ENCODE results near the gene SH3PXD2A. TPM values are rescaled to one million over a fixed set of nuclear protein-coding genes. Genes with fewer than 3 reads are reported as not detected.

The SH3PXD2A gene
- total RNA-seq, 1 experiment from 2014 or later = 4.5 TPM

DNA sequence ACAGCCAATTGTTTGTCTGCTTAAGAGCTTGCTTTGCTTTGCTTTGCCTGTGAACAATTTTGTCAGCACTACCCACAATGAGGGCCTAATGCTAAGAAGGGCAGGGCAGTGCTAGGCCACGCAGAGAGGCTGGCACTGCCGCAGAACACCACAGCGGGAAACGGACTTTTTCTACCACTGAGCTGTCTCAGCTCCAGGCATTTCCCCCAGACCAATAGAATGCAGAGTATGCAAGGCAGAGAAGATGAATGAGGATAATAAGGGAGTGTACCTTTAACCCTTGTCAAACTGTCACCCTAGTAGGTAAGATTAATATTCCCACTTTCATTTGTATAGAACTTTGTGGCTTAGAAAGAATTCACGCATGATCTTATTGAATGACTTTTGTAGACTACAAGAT is 104.5 kb downstream of the SH3PXD2A start:
- Histone ChIP-seq H3K79me1 (ENCODE audit: insufficient read depth, low read depth, low read length, poor library complexity, severe bottlenecking) (no peaks in the 10 kb centered on the region), H3K27me3 (ENCODE audit: insufficient read depth, low read length) (no peaks in the 10 kb centered on the region), H2AK5ac (ENCODE audit: insufficient read length, low read length) (no peak overlapping the region), H3T11ph (ENCODE audit: low read length) (no peak overlapping the region), H3K18ac (ENCODE audit: insufficient read length, low read depth, low read length) (no peak overlapping the region), H3K27ac (ENCODE audit: insufficient read length, low read depth, low read length) (no peak overlapping the region), H3K79me2 (ENCODE audit: insufficient read depth, low read length) (no peaks in the 10 kb centered on the region), H3K23ac (ENCODE audit: insufficient read length, low read depth, low read length) (no peak overlapping the region), H3K9ac (ENCODE audit: extremely low read depth, insufficient read length, low read length) (no peak overlapping the region), H2BK15ac (ENCODE audit: low read depth, low read length) (no peak overlapping the region), H4K91ac (ENCODE audit: insufficient read length, low read depth, low read length) (no peak overlapping the region), H2BK20ac (ENCODE audit: low read depth, low read length, poor library complexity, severe bottlenecking) (no peak overlapping the region), H3K14ac (ENCODE audit: insufficient read depth, low read length) (no peak overlapping the region), H2BK12ac (ENCODE audit: insufficient read length, low read depth, low read length) (no peak overlapping the region), H2AFZ (ENCODE audit: low read length) (no peak overlapping the region), H4K20me1 (ENCODE audit: control insufficient read depth, insufficient read depth, insufficient read length) (no peaks in the 10 kb centered on the region), H3K4ac (ENCODE audit: low read depth, low read length) (no peak overlapping the region), H3K4me1 (ENCODE audit: insufficient read depth, low read length) (no peaks in the 10 kb centered on the region), H4K8ac (replicated peaks; ENCODE audit: insufficient read length, low read depth, low read length) (no peak overlapping the region), H2BK5ac (ENCODE audit: insufficient read length, low read length) (no peak overlapping the region), H3K9me3 (ENCODE audit: control insufficient read depth, low read depth, low read length) (no peaks in the 10 kb centered on the region), H3K4me2 (ENCODE audit: insufficient read depth, insufficient read length, low read length) (no peak overlapping the region), H3K23me2 (ENCODE audit: insufficient read length, low read depth, low read length, poor library complexity, severe bottlenecking) (no peaks in the 10 kb centered on the region), H2BK120ac (ENCODE audit: low read depth, low read length, poor library complexity, severe bottlenecking) (no peak overlapping the region), H3K56ac (ENCODE audit: insufficient read length, low read depth, low read length) (no peak overlapping the region), H4K5ac (ENCODE audit: insufficient read length, low read depth, low read length) (no peak overlapping the region)
- H3K36me3 Mint-ChIP-seq (ENCODE audit: insufficient read depth in 1 of 3, low read depth in 3 of 3) = no peaks in the 10 kb centered on the region; a peak in 1 of 7 replicates
- H3K4me1 Mint-ChIP-seq = peaks cover 0 to 5% of the 10 kb centered on the region in 2 experiments; a peak in 2 of 4 replicates
- no peak overlapping the region for H3K27ac Mint-ChIP-seq
- H3K27me3 Mint-ChIP-seq (ENCODE audit: low read depth) = peaks cover 1% of the 10 kb centered on the region; the same call in 1 of the 2 replicates
- H3K4me3 Mint-ChIP-seq = no peak overlapping the region
- TF ChIP-seq, protein P1, sequence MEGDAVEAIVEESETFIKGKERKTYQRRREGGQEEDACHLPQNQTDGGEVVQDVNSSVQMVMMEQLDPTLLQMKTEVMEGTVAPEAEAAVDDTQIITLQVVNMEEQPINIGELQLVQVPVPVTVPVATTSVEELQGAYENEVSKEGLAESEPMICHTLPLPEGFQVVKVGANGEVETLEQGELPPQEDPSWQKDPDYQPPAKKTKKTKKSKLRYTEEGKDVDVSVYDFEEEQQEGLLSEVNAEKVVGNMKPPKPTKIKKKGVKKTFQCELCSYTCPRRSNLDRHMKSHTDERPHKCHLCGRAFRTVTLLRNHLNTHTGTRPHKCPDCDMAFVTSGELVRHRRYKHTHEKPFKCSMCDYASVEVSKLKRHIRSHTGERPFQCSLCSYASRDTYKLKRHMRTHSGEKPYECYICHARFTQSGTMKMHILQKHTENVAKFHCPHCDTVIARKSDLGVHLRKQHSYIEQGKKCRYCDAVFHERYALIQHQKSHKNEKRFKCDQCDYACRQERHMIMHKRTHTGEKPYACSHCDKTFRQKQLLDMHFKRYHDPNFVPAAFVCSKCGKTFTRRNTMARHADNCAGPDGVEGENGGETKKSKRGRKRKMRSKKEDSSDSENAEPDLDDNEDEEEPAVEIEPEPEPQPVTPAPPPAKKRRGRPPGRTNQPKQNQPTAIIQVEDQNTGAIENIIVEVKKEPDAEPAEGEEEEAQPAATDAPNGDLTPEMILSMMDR (conservative IDR thresholded peaks at IDR 0.05) = no peak
- WGBS (ENCODE audit: extremely low coverage, insufficient read length, low lambda C conversion rate) = no CpG with 5 or more reads among the region's 5 CpGs
- no peak for DNase-seq
- peaks cover 0 to 5% of the 10 kb centered on the region in 2 experiments; a peak in 1 of 5 replicates for H3K9me3 Mint-ChIP-seq

Data from H9 (cell line).